Karpas-422 (cell line): ENCODE measurements around the gene COL19A1. TPM values are rescaled to one million over a fixed set of nuclear protein-coding genes. Genes with fewer than 3 reads are reported as not detected.

Experiments
- DNase-seq: peaks from one replicate; pipeline ENCODE4 v3.0.0-alpha.2; 2015
- H2AFZ ChIP-seq: fragments of 200-600 bp; sonication (generic); 2 replicates; pipeline ENCODE4 v1.6.1; 2014; ENCODE audit warnings: antibody characterized with exemption, low read length, mixed read lengths
- H3K27ac ChIP-seq: fragments of 200-600 bp; sonication (generic); 2 replicates; pipeline ENCODE4 v1.5.1; 2014; ENCODE audit warnings: mild to moderate bottlenecking, low read length, moderate library complexity
- H3K27me3 ChIP-seq: fragments of 200-600 bp; sonication (generic); 2 replicates; pipeline ENCODE4 v1.6.1; 2014; ENCODE audit warnings: low read length, mixed read lengths
- H3K36me3 ChIP-seq: fragments of 200-600 bp; sonication (generic); 2 replicates; pipeline ENCODE4 v1.6.1; 2014; ENCODE audit warnings: low read length, mixed read lengths; ENCODE audit not compliant: insufficient read depth
- H3K4me1 ChIP-seq: fragments of 200-600 bp; sonication (generic); 2 replicates; pipeline ENCODE4 v1.6.1; 2014; ENCODE audit warnings: mild to moderate bottlenecking, low read length, mixed read lengths
- H3K4me2 ChIP-seq: fragments of 200-600 bp; sonication (generic); 2 replicates; pipeline ENCODE4 v1.6.1; 2014; ENCODE audit warnings: low read length, low read depth, mild to moderate bottlenecking; ENCODE audit not compliant: poor library complexity, severe bottlenecking
- H3K4me3 ChIP-seq: fragments of 200-600 bp; sonication (generic); 2 replicates; pipeline ENCODE4 v1.5.1; 2014; ENCODE audit warnings: mild to moderate bottlenecking, antibody characterized with exemption, low read length, mixed read lengths
- H3K79me2 ChIP-seq: fragments of 200-600 bp; sonication (generic); 2 replicates; pipeline ENCODE4 v1.6.1; 2014; ENCODE audit warnings: mild to moderate bottlenecking, low read length, mixed read lengths
- H3K9ac ChIP-seq: fragments of 200-600 bp; sonication (generic); 2 replicates; pipeline ENCODE4 v1.6.0; 2014; ENCODE audit warnings: low read length
- H3K9me2 ChIP-seq: fragments of 200-600 bp; sonication (generic), shearing (Covaris generic); replicated peaks from 2 replicates; pipeline ENCODE4 v1.6.0; 2014; ENCODE audit warnings: mild to moderate bottlenecking, low read length, moderate library complexity; ENCODE audit not compliant: insufficient read depth
- H3K9me3 ChIP-seq: fragments of 300-700, 200-600 bp; sonication (generic); 2 replicates; pipeline ENCODE4 v1.6.1; 2014; ENCODE audit warnings: low read length, mixed read lengths
- H4K20me1 ChIP-seq: fragments of 200-600 bp; sonication (generic); 2 replicates; pipeline ENCODE4 v1.6.1; 2014; ENCODE audit warnings: mild to moderate bottlenecking, antibody characterized with exemption, low read length, low read depth; ENCODE audit not compliant: insufficient read depth
- total RNA-seq: library from RNA; depleted of rRNA; stranded (reverse); fragments of >200 nt; shearing (Covaris generic); gene quantifications from 2 replicates; pipeline ENCODE4 v1.2.3, GENCODE V29; 2014; ENCODE audit warnings: low replicate concordance

The COL19A1 gene
- total RNA-seq, 1 experiment from 2014 or later, result not detected

GRCh38 chr6:69868252-69868804 is 2.0 kb downstream of the COL19A1 start:
- H3K9me3 ChIP-seq, result no peaks in the 10 kb centered on the region
- H3K9ac ChIP-seq, result no peak overlapping the region
- H3K27ac ChIP-seq, result no peak overlapping the region
- peaks cover 20% of the 10 kb centered on the region for H3K4me1 ChIP-seq
- H3K4me3 ChIP-seq, result no peak overlapping the region
- no peaks in the 10 kb centered on the region for H4K20me1 ChIP-seq
- H3K9me2 ChIP-seq, result no peaks in the 10 kb centered on the region
- H3K27me3 ChIP-seq, result no peaks in the 10 kb centered on the region
- peak overlapping the region; percentile 84 for H3K4me2 ChIP-seq
- H3K36me3 ChIP-seq, result no peaks in the 10 kb centered on the region
- H3K79me2 ChIP-seq, result no peaks in the 10 kb centered on the region
- H2AFZ ChIP-seq, result no peak overlapping the region
- DNase-seq, result no peak

DNA sequence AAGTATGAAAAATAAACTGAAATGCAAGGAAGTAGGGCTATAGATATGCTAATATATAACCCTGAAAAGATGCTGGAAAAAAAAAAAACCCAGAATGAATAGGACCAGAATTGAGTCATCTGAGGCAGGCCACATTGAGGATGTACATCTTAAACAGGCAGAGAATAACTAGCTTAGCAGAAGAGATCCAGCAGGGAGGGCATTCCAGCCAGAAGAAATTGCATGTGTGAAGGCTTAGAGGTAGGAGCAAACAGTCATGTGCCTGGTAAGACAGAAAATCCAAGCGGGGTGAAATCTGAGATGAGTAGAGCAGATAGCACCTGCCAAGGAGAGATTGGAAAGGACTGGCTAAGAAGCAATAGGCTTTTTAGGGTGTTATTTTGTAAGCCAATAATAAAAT is 2.6 kb downstream of the COL19A1 start:
- Histone ChIP-seq H3K9me3 (no peaks in the 10 kb centered on the region), H3K9me2 (no peaks in the 10 kb centered on the region), H3K27ac (no peak overlapping the region), H3K36me3 (no peaks in the 10 kb centered on the region), H3K4me1 (peaks cover 20% of the 10 kb centered on the region), H3K79me2 (no peaks in the 10 kb centered on the region), H3K4me3 (no peak overlapping the region), H4K20me1 (no peaks in the 10 kb centered on the region), H3K27me3 (no peaks in the 10 kb centered on the region), H2AFZ (no peak overlapping the region), H3K4me2 (no peak overlapping the region), H3K9ac (no peak overlapping the region)
- DNase-seq, result no peak

GRCh38 chr6:69871107-69871506 is 4.8 kb downstream of the COL19A1 start:
- no peak overlapping the region for H2AFZ ChIP-seq
- no peaks in the 10 kb centered on the region for H3K9me3 ChIP-seq
- H3K36me3 ChIP-seq, result no peaks in the 10 kb centered on the region
- H3K27me3 ChIP-seq, result no peaks in the 10 kb centered on the region
- no peak overlapping the region for H3K27ac ChIP-seq
- H4K20me1 ChIP-seq, result no peaks in the 10 kb centered on the region
- H3K4me1 ChIP-seq, result peaks cover 17% of the 10 kb centered on the region
- no peaks in the 10 kb centered on the region for H3K79me2 ChIP-seq
- DNase-seq, result no peak
- no peak overlapping the region for H3K9ac ChIP-seq
- H3K4me2 ChIP-seq, result no peak overlapping the region
- no peak overlapping the region for H3K4me3 ChIP-seq
- no peaks in the 10 kb centered on the region for H3K9me2 ChIP-seq

DNA sequence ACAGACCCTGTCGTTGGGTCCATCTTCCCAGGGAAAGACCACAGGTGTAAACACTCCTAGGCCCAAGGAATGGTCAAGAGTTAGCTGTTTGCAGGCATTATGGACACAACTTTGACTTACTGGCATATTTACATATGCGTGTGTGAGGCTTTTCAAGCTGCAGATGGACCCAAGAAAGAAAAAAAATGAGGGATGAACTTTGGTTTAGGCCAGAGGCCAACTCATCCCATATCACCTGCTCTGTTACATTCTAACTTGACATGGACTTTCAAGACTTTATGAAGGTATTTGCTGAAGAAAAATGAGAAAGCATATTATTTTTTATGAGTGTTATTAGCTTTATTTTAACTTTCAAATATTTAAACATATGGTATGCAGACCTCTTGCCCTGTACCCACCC is 6.9 kb downstream of the COL19A1 start:
- Histone ChIP-seq H2AFZ (no peak overlapping the region), H3K36me3 (no peaks in the 10 kb centered on the region), H3K4me1 (no peaks in the 10 kb centered on the region), H3K4me3 (no peak overlapping the region), H3K9me3 (no peaks in the 10 kb centered on the region), H3K4me2 (no peak overlapping the region), H3K9me2 (no peaks in the 10 kb centered on the region), H3K27ac (no peak overlapping the region), H3K9ac (no peak overlapping the region), H3K79me2 (no peaks in the 10 kb centered on the region), H4K20me1 (no peaks in the 10 kb centered on the region), H3K27me3 (no peaks in the 10 kb centered on the region)
- no peak for DNase-seq

DNA sequence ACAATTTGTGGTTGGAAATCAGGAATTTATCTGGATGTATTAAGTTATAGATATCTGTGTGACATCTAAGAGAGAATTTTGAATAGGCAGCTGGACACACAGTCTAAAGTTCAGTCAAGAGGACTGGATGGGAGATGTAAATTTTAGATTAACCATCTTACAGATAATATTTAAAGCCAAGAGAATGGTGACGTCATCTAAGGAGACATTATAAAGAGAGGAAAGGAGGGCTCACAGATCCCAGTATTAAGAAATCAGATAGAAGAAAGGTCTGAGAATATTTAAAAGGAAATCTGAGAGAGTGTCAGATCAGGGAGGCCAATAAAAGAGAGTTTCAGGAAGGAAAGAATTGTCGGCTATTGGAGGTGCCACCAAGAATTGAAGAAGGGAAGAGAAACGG is 9.4 kb downstream of the COL19A1 start:
- H3K9me3 ChIP-seq, result no peaks in the 10 kb centered on the region
- H4K20me1 ChIP-seq, result no peaks in the 10 kb centered on the region
- no peaks in the 10 kb centered on the region for H3K4me1 ChIP-seq
- no peak overlapping the region for H3K4me2 ChIP-seq
- H3K9me2 ChIP-seq, result no peaks in the 10 kb centered on the region
- no peak overlapping the region for H3K4me3 ChIP-seq
- H2AFZ ChIP-seq, result no peak overlapping the region
- DNase-seq, result no peak
- H3K27me3 ChIP-seq, result no peaks in the 10 kb centered on the region
- no peak overlapping the region for H3K9ac ChIP-seq
- H3K36me3 ChIP-seq, result no peaks in the 10 kb centered on the region
- H3K27ac ChIP-seq, result no peak overlapping the region
- no peaks in the 10 kb centered on the region for H3K79me2 ChIP-seq

DNA sequence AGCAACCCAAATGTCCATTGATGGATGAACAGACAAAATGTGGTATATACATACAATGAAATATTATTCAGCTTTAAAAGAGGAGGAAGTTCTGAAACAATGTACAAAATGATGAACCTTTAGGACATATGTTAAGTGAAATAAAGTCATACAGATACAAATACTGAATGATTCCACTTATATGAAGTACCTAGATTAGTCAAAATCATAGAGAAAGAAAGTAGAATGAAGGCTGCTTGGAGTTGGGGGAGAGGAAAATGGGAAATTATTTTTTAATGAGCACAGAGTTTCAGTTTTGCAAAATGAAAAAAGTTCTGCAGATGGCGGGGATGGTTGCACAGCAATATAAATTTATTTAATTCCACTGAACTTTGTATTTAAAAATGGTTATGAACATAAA is 12.4 kb downstream of the COL19A1 start:
- no peaks in the 10 kb centered on the region for H3K36me3 ChIP-seq
- H3K9me3 ChIP-seq, result no peaks in the 10 kb centered on the region
- no peak overlapping the region for H3K4me3 ChIP-seq
- H2AFZ ChIP-seq, result no peak overlapping the region
- no peak overlapping the region for H3K27ac ChIP-seq
- DNase-seq, result no peak
- no peaks in the 10 kb centered on the region for H3K27me3 ChIP-seq
- H3K9ac ChIP-seq, result no peak overlapping the region
- H3K4me1 ChIP-seq, result peaks cover 10% of the 10 kb centered on the region
- H3K9me2 ChIP-seq, result no peaks in the 10 kb centered on the region
- H3K79me2 ChIP-seq, result no peaks in the 10 kb centered on the region
- H4K20me1 ChIP-seq, result no peaks in the 10 kb centered on the region
- H3K4me2 ChIP-seq, result no peak overlapping the region

DNA sequence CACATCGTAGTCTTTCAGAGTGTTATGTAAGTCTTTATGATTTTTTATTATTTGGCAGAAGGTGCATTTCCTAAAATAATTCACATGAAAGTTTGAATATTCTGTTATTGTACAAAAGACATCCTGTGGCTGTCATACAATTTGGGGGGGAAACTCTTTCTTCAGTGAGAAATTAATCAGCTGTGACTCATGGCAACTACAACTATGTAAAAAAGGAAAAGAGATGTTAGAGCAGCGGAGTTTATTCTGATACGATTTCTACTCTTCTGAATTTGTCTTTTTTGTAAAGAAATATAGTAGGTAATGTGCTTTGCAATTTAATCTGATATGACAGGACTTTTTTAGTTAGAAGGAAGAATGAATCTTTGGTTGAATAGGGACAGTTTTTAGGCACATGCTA is 14.2 kb downstream of the COL19A1 start:
- no peak overlapping the region for H2AFZ ChIP-seq
- H3K9me2 ChIP-seq, result no peaks in the 10 kb centered on the region
- no peak overlapping the region for H3K27ac ChIP-seq
- H3K36me3 ChIP-seq, result no peaks in the 10 kb centered on the region
- H3K4me3 ChIP-seq, result no peak overlapping the region
- DNase-seq, result no peak
- H3K79me2 ChIP-seq, result no peaks in the 10 kb centered on the region
- no peaks in the 10 kb centered on the region for H3K9me3 ChIP-seq
- H4K20me1 ChIP-seq, result no peaks in the 10 kb centered on the region
- H3K4me1 ChIP-seq, result peaks cover 10% of the 10 kb centered on the region
- H3K4me2 ChIP-seq, result no peak overlapping the region
- no peak overlapping the region for H3K9ac ChIP-seq
- H3K27me3 ChIP-seq, result no peaks in the 10 kb centered on the region

- peak; percentile 44 for DNase-seq
- H3K27me3 ChIP-seq, result no peaks in the 10 kb centered on the region
- no peak overlapping the region for H2AFZ ChIP-seq
- no peaks in the 10 kb centered on the region for H3K36me3 ChIP-seq
- no peaks in the 10 kb centered on the region for H3K9me2 ChIP-seq
- no peaks in the 10 kb centered on the region for H3K9me3 ChIP-seq
- peaks cover 10% of the 10 kb centered on the region for H3K4me1 ChIP-seq
- H3K9ac ChIP-seq, result no peak overlapping the region
- no peaks in the 10 kb centered on the region for H3K79me2 ChIP-seq
- no peak overlapping the region for H3K27ac ChIP-seq
- H3K4me2 ChIP-seq, result no peak overlapping the region
- no peaks in the 10 kb centered on the region for H4K20me1 ChIP-seq
- no peak overlapping the region for H3K4me3 ChIP-seq
Measured at GRCh38 chr6:69881322-69882151, 15.2 kb downstream of the COL19A1 start.
